WTC11 (cell line): ENCODE results near the gene RYR3. TPM values are rescaled to one million over a fixed set of nuclear protein-coding genes. Genes with fewer than 3 reads are reported as not detected.

ENCODE experiments used
- ATAC-seq: fragments of 200-7000 bp; cut with Tn5 transposase; 2 replicates; pipeline ENCODE4 v1.10.0; 2021; ENCODE audit warnings: mild to moderate bottlenecking, moderate library complexity
- CTCF ChIA-PET: fragments of 300-600 bp; sonication (Branson Sonifier 250); formaldehyde crosslinking; loops from one replicate; lab custom pipeline; 2021; ENCODE audit warnings: antibody characterized with exemption; lab: Charles Lee
- POLR2A ChIA-PET: fragments of 350-600 bp; sonication (Branson Sonifier 250); formaldehyde crosslinking; loops from one replicate; lab custom pipeline; 2021; ENCODE audit warnings: antibody characterized with exemption; lab: Charles Lee
- DNase-seq: peaks from one replicate; pipeline ENCODE4 v3.0.0; 2021; ENCODE audit warnings: low spot score
- H3K27ac Mint-ChIP-seq: 2 replicates; pipeline ENCODE4 v1.8.0; 2021; ENCODE audit warnings: mixed read lengths
- H3K27me3 Mint-ChIP-seq: 2 replicates; pipeline ENCODE4 v1.8.0; 2021; ENCODE audit warnings: low read depth, mild to moderate bottlenecking, moderate library complexity, mixed read lengths
- H3K36me3 Mint-ChIP-seq: 2 replicates; pipeline ENCODE4 v1.8.0; 2021; ENCODE audit warnings: mixed read lengths
- H3K4me1 Mint-ChIP-seq: 2 replicates; pipeline ENCODE4 v1.8.0; 2022; ENCODE audit warnings: mixed read lengths
- H3K4me3 Mint-ChIP-seq: 2 replicates; pipeline ENCODE4 v1.8.0; 2021; ENCODE audit warnings: mild to moderate bottlenecking, moderate library complexity, mixed read lengths
- H3K9me3 Mint-ChIP-seq: 2 replicates; pipeline ENCODE4 v1.8.0; 2021; ENCODE audit warnings: mixed read lengths
- EMX1 ChIP-seq: fragments of 250-450 bp; sonication (Bioruptor Pico); IDR thresholded peaks from 2 replicates; pipeline ENCODE4 v1.8.0; 2021; ENCODE audit warnings: mild to moderate bottlenecking
- JUN ChIP-seq: sonication (generic); formaldehyde crosslinking; IDR thresholded peaks from 2 replicates; pipeline ENCODE4 v1.8.0; 2023; ENCODE audit warnings: mild to moderate bottlenecking, missing genetic modification reagents
- MXD4 ChIP-seq: fragments of 250-450 bp; sonication (Bioruptor Pico); IDR thresholded peaks from 2 replicates; pipeline ENCODE4 v1.8.0; 2021; ENCODE audit warnings: mild to moderate bottlenecking, moderate library complexity, borderline replicate concordance
- MYBL2 ChIP-seq: sonication (generic); formaldehyde crosslinking; IDR thresholded peaks from 2 replicates; pipeline ENCODE4 v1.8.1; 2023; ENCODE audit warnings: mild to moderate bottlenecking, moderate library complexity, missing genetic modification reagents
- NFYB ChIP-seq: sonication (generic); formaldehyde crosslinking; conservative IDR thresholded peaks from 2 replicates; pipeline ENCODE4 v1.8.0; 2022; ENCODE audit warnings: low read depth, missing genetic modification reagents
- SOX15 ChIP-seq: fragments of 250-450 bp; sonication (Bioruptor Pico); IDR thresholded peaks from 2 replicates; pipeline ENCODE4 v1.9.0; 2021; ENCODE audit warnings: mild to moderate bottlenecking
- ZNF121 ChIP-seq: sonication (generic); formaldehyde crosslinking; IDR thresholded peaks from 2 replicates; pipeline ENCODE4 v1.8.0; 2023; ENCODE audit warnings: missing genetic modification reagents
- ZNF219 ChIP-seq: sonication (generic); formaldehyde crosslinking; IDR thresholded peaks from 2 replicates; pipeline ENCODE4 v1.8.0; 2023; ENCODE audit warnings: missing genetic modification reagents, mild to moderate bottlenecking, borderline replicate concordance
- ZNF232 ChIP-seq: sonication (generic); formaldehyde crosslinking; IDR thresholded peaks from 2 replicates; pipeline ENCODE4 v1.8.0; 2022; ENCODE audit warnings: mild to moderate bottlenecking, missing genetic modification reagents
- ZNF671 ChIP-seq: fragments of 250-450 bp; sonication (Bioruptor Pico); IDR thresholded peaks from 2 replicates; pipeline ENCODE4 v1.8.0; 2021; ENCODE audit warnings: mild to moderate bottlenecking
- total RNA-seq: library from RNA; stranded (reverse); gene quantifications from 3 replicates; pipeline ENCODE4 v1.2.3, GENCODE V29; 2021
- TF ChIP-seq, protein P1 (sequence below): fragments of 250-450 bp; sonication (Bioruptor Pico); IDR thresholded peaks from 2 replicates; pipeline ENCODE4 v1.8.0; 2021; ENCODE audit warnings: mild to moderate bottlenecking
- TF ChIP-seq, protein P2 (sequence below): fragments of 200-600 bp; IDR thresholded peaks from 2 replicates; pipeline ENCODE4 v1.8.0; 2022; ENCODE audit warnings: antibody characterized with exemption
- TF ChIP-seq, protein P3 (sequence below): sonication (generic); formaldehyde crosslinking; IDR thresholded peaks from 2 replicates; pipeline ENCODE4 v1.8.1; 2023; ENCODE audit warnings: mild to moderate bottlenecking, missing genetic modification reagents, borderline replicate concordance
- TF ChIP-seq, protein P4 (sequence below): sonication (generic); formaldehyde crosslinking; IDR thresholded peaks from 2 replicates; pipeline ENCODE4 v1.8.0; 2022; ENCODE audit warnings: mild to moderate bottlenecking, missing genetic modification reagents
- TF ChIP-seq, protein P5 (sequence below): sonication (generic); formaldehyde crosslinking; IDR thresholded peaks from 2 replicates; pipeline ENCODE4 v1.8.1; 2023; ENCODE audit warnings: mild to moderate bottlenecking, missing genetic modification reagents, moderate library complexity
- TF ChIP-seq, protein P6 (sequence below): sonication (generic); formaldehyde crosslinking; IDR thresholded peaks from 2 replicates; pipeline ENCODE4 v1.8.1; 2022; ENCODE audit warnings: mild to moderate bottlenecking, moderate library complexity, missing genetic modification reagents
- TF ChIP-seq, protein P7 (sequence below): sonication (generic); formaldehyde crosslinking; conservative IDR thresholded peaks from 2 replicates; pipeline ENCODE4 v1.8.1; 2022; ENCODE audit warnings: mild to moderate bottlenecking, missing genetic modification reagents
- TF ChIP-seq, protein P8 (sequence below): sonication (generic); formaldehyde crosslinking; IDR thresholded peaks from 2 replicates; pipeline ENCODE4 v1.8.0; 2022; ENCODE audit warnings: mild to moderate bottlenecking, missing genetic modification reagents

RYR3 gene
- total RNA-seq, 1 experiment from 2014 or later = 1.4 TPM

DNA sequence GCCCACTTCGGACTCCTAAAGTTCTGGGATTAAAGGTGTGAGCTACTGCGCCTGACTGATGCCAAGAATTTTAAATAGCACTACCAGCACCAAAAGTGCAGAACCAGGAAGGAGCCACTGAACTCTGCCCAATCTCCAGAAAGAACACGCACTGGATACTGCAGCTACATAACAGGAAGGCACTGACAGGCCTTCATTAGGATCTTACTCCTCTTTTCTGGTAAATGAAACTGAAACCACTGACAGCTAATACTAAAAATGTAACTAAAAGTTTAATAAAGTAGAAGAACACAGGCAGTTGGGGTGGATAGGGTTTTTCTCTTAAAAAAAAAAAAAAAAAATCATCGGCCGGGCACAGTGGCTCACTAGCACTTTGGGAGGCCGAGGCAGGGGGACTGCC lies 583.4 kb downstream of the RYR3 start (continued):
- TF ChIP-seq ZNF121 (CRISPR knock-in tag) (no peak), ZNF232 (CRISPR knock-in tag) (no peak), MYBL2 (CRISPR knock-in tag) (no peak)
- TF ChIP-seq, protein P1, sequence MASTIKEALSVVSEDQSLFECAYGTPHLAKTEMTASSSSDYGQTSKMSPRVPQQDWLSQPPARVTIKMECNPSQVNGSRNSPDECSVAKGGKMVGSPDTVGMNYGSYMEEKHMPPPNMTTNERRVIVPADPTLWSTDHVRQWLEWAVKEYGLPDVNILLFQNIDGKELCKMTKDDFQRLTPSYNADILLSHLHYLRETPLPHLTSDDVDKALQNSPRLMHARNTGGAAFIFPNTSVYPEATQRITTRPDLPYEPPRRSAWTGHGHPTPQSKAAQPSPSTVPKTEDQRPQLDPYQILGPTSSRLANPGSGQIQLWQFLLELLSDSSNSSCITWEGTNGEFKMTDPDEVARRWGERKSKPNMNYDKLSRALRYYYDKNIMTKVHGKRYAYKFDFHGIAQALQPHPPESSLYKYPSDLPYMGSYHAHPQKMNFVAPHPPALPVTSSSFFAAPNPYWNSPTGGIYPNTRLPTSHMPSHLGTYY (CRISPR knock-in tag) = no peak
- TF ChIP-seq, protein P2, sequence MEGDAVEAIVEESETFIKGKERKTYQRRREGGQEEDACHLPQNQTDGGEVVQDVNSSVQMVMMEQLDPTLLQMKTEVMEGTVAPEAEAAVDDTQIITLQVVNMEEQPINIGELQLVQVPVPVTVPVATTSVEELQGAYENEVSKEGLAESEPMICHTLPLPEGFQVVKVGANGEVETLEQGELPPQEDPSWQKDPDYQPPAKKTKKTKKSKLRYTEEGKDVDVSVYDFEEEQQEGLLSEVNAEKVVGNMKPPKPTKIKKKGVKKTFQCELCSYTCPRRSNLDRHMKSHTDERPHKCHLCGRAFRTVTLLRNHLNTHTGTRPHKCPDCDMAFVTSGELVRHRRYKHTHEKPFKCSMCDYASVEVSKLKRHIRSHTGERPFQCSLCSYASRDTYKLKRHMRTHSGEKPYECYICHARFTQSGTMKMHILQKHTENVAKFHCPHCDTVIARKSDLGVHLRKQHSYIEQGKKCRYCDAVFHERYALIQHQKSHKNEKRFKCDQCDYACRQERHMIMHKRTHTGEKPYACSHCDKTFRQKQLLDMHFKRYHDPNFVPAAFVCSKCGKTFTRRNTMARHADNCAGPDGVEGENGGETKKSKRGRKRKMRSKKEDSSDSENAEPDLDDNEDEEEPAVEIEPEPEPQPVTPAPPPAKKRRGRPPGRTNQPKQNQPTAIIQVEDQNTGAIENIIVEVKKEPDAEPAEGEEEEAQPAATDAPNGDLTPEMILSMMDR = no peak

DNA sequence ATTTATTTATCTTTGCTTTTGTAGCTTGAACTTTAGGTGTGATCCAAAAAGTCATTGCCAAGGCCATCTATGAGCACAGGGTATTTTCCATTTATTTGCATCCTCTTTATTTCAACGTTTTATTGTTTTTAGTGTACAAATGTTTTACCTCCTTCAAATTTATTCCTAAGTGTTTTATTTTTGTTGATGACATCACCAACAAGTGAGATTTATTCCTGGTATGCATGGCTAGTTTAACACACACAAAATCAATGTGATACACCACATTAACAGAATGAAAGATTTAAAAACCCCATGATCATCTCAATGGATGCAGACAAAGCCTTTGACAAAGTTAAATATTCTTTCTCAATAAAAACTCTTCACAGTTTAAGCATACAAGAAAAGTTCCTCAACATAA lies 591.3 kb downstream of the RYR3 start:
- peaks cover 5% of the 10 kb centered on the region for H3K9me3 Mint-ChIP-seq
- no peak for ATAC-seq

DNA sequence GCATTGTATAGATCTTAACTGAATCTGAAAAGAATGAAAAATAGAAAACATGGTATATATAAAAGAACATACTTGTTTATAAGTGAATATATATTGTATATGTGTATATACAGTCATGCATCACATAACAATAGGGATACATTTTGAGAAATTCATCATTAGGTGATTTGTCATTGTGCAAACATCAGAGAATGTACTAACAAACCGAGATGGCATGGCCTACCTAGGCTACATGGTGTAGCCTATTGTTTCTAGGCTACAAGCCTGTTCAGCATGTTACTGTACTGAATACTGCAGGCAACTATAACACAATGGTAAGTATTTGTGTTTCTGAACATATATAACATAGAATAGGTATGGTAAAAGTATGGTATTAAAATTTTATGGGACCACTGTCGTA lies 592.9 kb downstream of the RYR3 start:
- DNase-seq = no peak
- POLR2A ChIA-PET = no interaction called here
- TF ChIP-seq EMX1 (CRISPR knock-in tag) = no peak
- TF ChIP-seq, all 79 proteins: peak for 0
- no peak for ATAC-seq
- no peak overlapping the region for H3K27ac Mint-ChIP-seq
- H3K27me3 Mint-ChIP-seq = no peaks in the 10 kb centered on the region
- H3K4me3 Mint-ChIP-seq = no peak overlapping the region
- no peaks in the 10 kb centered on the region for H3K36me3 Mint-ChIP-seq
- CTCF ChIA-PET = no interaction called here
- H3K4me1 Mint-ChIP-seq = peaks cover 24% of the 10 kb centered on the region
- peaks cover 5% of the 10 kb centered on the region for H3K9me3 Mint-ChIP-seq

More for the DNA sequence above, 591.3 kb downstream of the RYR3 start:
- ChIA-PET POLR2A (no interaction called here), CTCF (no interaction called here)
- H3K4me1 Mint-ChIP-seq = peaks cover 8% of the 10 kb centered on the region
- no peak overlapping the region for H3K4me3 Mint-ChIP-seq
- H3K27ac Mint-ChIP-seq = no peak overlapping the region
- H3K27me3 Mint-ChIP-seq = no peaks in the 10 kb centered on the region
- TF ChIP-seq, protein P3, sequence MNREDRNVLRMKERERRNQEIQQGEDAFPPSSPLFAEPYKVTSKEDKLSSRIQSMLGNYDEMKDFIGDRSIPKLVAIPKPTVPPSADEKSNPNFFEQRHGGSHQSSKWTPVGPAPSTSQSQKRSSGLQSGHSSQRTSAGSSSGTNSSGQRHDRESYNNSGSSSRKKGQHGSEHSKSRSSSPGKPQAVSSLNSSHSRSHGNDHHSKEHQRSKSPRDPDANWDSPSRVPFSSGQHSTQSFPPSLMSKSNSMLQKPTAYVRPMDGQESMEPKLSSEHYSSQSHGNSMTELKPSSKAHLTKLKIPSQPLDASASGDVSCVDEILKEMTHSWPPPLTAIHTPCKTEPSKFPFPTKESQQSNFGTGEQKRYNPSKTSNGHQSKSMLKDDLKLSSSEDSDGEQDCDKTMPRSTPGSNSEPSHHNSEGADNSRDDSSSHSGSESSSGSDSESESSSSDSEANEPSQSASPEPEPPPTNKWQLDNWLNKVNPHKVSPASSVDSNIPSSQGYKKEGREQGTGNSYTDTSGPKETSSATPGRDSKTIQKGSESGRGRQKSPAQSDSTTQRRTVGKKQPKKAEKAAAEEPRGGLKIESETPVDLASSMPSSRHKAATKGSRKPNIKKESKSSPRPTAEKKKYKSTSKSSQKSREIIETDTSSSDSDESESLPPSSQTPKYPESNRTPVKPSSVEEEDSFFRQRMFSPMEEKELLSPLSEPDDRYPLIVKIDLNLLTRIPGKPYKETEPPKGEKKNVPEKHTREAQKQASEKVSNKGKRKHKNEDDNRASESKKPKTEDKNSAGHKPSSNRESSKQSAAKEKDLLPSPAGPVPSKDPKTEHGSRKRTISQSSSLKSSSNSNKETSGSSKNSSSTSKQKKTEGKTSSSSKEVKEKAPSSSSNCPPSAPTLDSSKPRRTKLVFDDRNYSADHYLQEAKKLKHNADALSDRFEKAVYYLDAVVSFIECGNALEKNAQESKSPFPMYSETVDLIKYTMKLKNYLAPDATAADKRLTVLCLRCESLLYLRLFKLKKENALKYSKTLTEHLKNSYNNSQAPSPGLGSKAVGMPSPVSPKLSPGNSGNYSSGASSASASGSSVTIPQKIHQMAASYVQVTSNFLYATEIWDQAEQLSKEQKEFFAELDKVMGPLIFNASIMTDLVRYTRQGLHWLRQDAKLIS (CRISPR knock-in tag) = no peak
- TF ChIP-seq, protein P4, sequence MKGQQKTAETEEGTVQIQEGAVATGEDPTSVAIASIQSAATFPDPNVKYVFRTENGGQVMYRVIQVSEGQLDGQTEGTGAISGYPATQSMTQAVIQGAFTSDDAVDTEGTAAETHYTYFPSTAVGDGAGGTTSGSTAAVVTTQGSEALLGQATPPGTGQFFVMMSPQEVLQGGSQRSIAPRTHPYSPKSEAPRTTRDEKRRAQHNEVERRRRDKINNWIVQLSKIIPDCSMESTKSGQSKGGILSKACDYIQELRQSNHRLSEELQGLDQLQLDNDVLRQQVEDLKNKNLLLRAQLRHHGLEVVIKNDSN = no peak
- TF ChIP-seq MXD4 (CRISPR knock-in tag) (no peak), JUN (CRISPR knock-in tag) (no peak)
- TF ChIP-seq, all 79 proteins: peak for 0
- no peaks in the 10 kb centered on the region for H3K36me3 Mint-ChIP-seq
- no peak for DNase-seq

DNA sequence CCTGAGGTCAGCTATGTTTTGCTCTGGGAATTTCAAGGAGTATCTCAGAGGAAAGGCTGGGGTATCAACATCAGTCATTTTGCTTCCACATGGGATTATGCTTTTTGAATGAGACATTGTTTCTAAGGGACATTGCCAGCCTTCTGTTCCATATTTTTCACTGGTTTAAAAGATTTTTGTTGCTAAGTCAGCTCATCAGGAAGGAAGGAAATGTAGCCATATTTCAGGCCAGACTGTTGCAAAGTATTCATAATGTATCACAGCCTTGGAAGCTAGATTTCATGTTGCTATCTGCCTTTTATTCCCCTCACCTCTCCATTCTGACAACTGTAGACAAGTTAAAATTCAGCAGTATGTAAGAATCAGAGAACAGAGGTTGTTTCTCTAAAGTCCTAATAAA lies 596.6 kb downstream of the RYR3 start:
- TF ChIP-seq ZNF671 (CRISPR knock-in tag) = no peak
- TF ChIP-seq, protein P5, sequence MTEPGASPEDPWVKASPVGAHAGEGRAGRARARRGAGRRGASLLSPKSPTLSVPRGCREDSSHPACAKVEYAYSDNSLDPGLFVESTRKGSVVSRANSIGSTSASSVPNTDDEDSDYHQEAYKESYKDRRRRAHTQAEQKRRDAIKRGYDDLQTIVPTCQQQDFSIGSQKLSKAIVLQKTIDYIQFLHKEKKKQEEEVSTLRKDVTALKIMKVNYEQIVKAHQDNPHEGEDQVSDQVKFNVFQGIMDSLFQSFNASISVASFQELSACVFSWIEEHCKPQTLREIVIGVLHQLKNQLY (CRISPR knock-in tag) = no peak
- TF ChIP-seq ZNF219 (CRISPR knock-in tag) = no peak
- TF ChIP-seq, protein P6, sequence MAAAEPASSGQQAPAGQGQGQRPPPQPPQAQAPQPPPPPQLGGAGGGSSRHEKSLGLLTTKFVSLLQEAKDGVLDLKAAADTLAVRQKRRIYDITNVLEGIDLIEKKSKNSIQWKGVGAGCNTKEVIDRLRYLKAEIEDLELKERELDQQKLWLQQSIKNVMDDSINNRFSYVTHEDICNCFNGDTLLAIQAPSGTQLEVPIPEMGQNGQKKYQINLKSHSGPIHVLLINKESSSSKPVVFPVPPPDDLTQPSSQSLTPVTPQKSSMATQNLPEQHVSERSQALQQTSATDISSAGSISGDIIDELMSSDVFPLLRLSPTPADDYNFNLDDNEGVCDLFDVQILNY = no peak
- TF ChIP-seq SOX15 = no peak
- TF ChIP-seq, protein P7, sequence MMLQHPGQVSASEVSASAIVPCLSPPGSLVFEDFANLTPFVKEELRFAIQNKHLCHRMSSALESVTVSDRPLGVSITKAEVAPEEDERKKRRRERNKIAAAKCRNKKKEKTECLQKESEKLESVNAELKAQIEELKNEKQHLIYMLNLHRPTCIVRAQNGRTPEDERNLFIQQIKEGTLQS (CRISPR knock-in tag) = no peak
- TF ChIP-seq, protein P8, sequence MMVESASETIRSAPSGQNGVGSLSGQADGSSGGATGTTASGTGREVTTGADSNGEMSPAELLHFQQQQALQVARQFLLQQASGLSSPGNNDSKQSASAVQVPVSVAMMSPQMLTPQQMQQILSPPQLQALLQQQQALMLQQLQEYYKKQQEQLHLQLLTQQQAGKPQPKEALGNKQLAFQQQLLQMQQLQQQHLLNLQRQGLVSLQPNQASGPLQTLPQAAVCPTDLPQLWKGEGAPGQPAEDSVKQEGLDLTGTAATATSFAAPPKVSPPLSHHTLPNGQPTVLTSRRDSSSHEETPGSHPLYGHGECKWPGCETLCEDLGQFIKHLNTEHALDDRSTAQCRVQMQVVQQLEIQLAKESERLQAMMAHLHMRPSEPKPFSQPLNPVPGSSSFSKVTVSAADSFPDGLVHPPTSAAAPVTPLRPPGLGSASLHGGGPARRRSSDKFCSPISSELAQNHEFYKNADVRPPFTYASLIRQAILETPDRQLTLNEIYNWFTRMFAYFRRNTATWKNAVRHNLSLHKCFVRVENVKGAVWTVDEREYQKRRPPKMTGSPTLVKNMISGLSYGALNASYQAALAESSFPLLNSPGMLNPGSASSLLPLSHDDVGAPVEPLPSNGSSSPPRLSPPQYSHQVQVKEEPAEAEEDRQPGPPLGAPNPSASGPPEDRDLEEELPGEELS (CRISPR knock-in tag) = no peak
- TF ChIP-seq NFYB (CRISPR knock-in tag) = no peak
- TF ChIP-seq, all 79 proteins: peak for 0
- no peaks in the 10 kb centered on the region for H3K27me3 Mint-ChIP-seq
- CTCF ChIA-PET = no interaction called here
- DNase-seq = no peak
- H3K4me1 Mint-ChIP-seq = peaks cover 39% of the 10 kb centered on the region
- no peaks in the 10 kb centered on the region for H3K9me3 Mint-ChIP-seq
- H3K4me3 Mint-ChIP-seq = no peak overlapping the region
- H3K36me3 Mint-ChIP-seq = no peaks in the 10 kb centered on the region
- POLR2A ChIA-PET = no interaction called here
- no peak for ATAC-seq
- H3K27ac Mint-ChIP-seq = peak overlapping the region; percentile 7; the same call in 1 of the 2 replicates
